MCF 10A (cell line): ENCODE results near the gene HGF. TPM values are rescaled to one million over a fixed set of nuclear protein-coding genes. Genes with fewer than 3 reads are reported as not detected.

Source experiments
- BruUV-seq: library from RNA; stranded (reverse); fragments of 400-500 nt; replicated peaks from 2 replicates; lab custom pipeline; 2021; lab: Mats Ljungman, UMichigan
- CTCF ChIA-PET: fragments of 300-600 bp; sonication (Branson Sonifier 250); formaldehyde crosslinking; extraction: SDS; loops from one replicate; lab custom pipeline; 2021; ENCODE audit warnings: antibody characterized with exemption, inconsistent platforms; lab: Yijun Ruan, JAX
- POLR2A ChIA-PET: fragments of 300-600, 350-650 bp; sonication (Branson Sonifier 250); formaldehyde crosslinking; extraction: SDS; loops from one replicate; lab custom pipeline; 2020; ENCODE audit warnings: antibody characterized with exemption, inconsistent platforms; lab: Yijun Ruan, JAX
- DNase-seq: peaks from one replicate; pipeline ENCODE4 v3.0.0-alpha.2; 2018; ENCODE audit not compliant: unreplicated experiment
- H3K27ac Mint-ChIP-seq: one replicate; pipeline ENCODE4 v1.8.0; 2022; ENCODE audit warnings: mild to moderate bottlenecking, low read depth, mixed read lengths; ENCODE audit not compliant: unreplicated experiment
- H3K27me3 Mint-ChIP-seq: one replicate; pipeline ENCODE4 v1.8.0; 2022; ENCODE audit warnings: mixed read lengths; ENCODE audit not compliant: insufficient read depth, unreplicated experiment
- H3K36me3 Mint-ChIP-seq: one replicate; pipeline ENCODE4 v1.8.0; 2022; ENCODE audit warnings: mild to moderate bottlenecking, moderate library complexity, mixed read lengths; ENCODE audit not compliant: insufficient read depth, unreplicated experiment
- H3K4me1 Mint-ChIP-seq: one replicate; pipeline ENCODE4 v1.8.0; 2022; ENCODE audit warnings: mixed read lengths; ENCODE audit not compliant: insufficient read depth, unreplicated experiment
- H3K4me3 Mint-ChIP-seq: one replicate; pipeline ENCODE4 v1.8.0; 2022; ENCODE audit warnings: mild to moderate bottlenecking, moderate library complexity, mixed read lengths; ENCODE audit not compliant: unreplicated experiment
- H3K9me3 Mint-ChIP-seq: one replicate; pipeline ENCODE4 v1.8.0; 2022; ENCODE audit warnings: mixed read lengths; ENCODE audit not compliant: unreplicated experiment
- intact Hi-C: fragments of 100-400 bp; cut with micrococcal nuclease; formaldehyde crosslinking; loops from 2 replicates; pipeline ENCODE4 v1.14.1; 2022
- total RNA-seq: library from RNA; stranded (reverse); gene quantifications from 2 replicates; pipeline ENCODE4 v1.2.3, GENCODE V29; 2022
- TF ChIP-seq, protein P1 (sequence below): fragments of 200-600 bp; IDR thresholded peaks from one replicate; pipeline ENCODE4 v1.8.0; 2022; ENCODE audit warnings: antibody characterized with exemption, mild to moderate bottlenecking; ENCODE audit not compliant: unreplicated experiment

The HGF gene
- total RNA-seq, 1 experiment from 2014 or later, result not detected

GRCh38 chr7:81789406-81790119 is 19.7 kb upstream of the HGF start:
- intact Hi-C loops, result no loop called here
- POLR2A ChIA-PET, result no interaction called here
- Mint-ChIP-seq H3K9me3 (no peaks in the 10 kb centered on the region), H3K4me3 (no peak overlapping the region), H3K27me3 (peaks cover 79% of the 10 kb centered on the region), H3K36me3 (no peaks in the 10 kb centered on the region), H3K27ac (no peak overlapping the region), H3K4me1 (no peaks in the 10 kb centered on the region)
- TF ChIP-seq, protein P1, sequence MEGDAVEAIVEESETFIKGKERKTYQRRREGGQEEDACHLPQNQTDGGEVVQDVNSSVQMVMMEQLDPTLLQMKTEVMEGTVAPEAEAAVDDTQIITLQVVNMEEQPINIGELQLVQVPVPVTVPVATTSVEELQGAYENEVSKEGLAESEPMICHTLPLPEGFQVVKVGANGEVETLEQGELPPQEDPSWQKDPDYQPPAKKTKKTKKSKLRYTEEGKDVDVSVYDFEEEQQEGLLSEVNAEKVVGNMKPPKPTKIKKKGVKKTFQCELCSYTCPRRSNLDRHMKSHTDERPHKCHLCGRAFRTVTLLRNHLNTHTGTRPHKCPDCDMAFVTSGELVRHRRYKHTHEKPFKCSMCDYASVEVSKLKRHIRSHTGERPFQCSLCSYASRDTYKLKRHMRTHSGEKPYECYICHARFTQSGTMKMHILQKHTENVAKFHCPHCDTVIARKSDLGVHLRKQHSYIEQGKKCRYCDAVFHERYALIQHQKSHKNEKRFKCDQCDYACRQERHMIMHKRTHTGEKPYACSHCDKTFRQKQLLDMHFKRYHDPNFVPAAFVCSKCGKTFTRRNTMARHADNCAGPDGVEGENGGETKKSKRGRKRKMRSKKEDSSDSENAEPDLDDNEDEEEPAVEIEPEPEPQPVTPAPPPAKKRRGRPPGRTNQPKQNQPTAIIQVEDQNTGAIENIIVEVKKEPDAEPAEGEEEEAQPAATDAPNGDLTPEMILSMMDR, result no peak
- no peak for DNase-seq
- no TSS peak for BruUV-seq
- CTCF ChIA-PET, result interaction anchor here (0.6 to 1.4 kb wide), 3 partner anchors 12 to 289 kb away, joined by 3 to 5 read pairs (median 3); no protein-coding TSS in a partner anchor

DNA sequence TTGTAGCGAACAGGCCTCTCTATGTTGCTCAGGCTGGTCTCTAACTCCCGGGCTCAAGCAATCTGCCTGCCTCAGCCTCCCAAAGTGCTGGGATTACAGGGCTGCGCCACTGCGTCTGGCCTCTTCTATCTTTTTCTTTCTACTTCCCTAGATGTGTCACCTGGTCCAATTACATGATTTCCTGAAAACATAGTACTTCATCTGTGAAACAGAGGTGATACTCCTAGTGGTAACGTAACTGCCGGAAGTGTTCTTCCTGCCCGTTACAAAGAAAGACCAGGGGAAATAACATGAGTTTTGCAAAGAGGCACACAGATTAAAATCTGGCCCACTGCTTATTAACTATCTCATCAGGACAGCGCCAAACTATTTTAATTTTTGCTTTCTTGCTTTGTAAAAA is 18.4 kb upstream of the HGF start:
- CTCF ChIA-PET, result interaction anchor here (0.6 kb wide), 1 partner anchor 13 kb away, joined by 4 read pairs; no protein-coding TSS in a partner anchor
- TF ChIP-seq, protein P1, result no peak
- BruUV-seq, result no TSS peak

GRCh38 chr7:81783818-81784217 is 14.0 kb upstream of the HGF start:
- no peak overlapping the region for H3K4me3 Mint-ChIP-seq
- intact Hi-C loops, result no loop called here
- TF ChIP-seq, protein P1, result no peak
- H3K9me3 Mint-ChIP-seq, result no peaks in the 10 kb centered on the region
- H3K27me3 Mint-ChIP-seq, result peaks cover 64% of the 10 kb centered on the region
- no peak for DNase-seq
- H3K36me3 Mint-ChIP-seq, result no peaks in the 10 kb centered on the region
- no peaks in the 10 kb centered on the region for H3K4me1 Mint-ChIP-seq
- ChIA-PET CTCF (no interaction called here), POLR2A (no interaction called here)
- no TSS peak for BruUV-seq
- H3K27ac Mint-ChIP-seq, result no peak overlapping the region

More for the DNA sequence above, 18.4 kb upstream of the HGF start:
- POLR2A ChIA-PET, result no interaction called here
- no peak for DNase-seq
- Mint-ChIP-seq H3K4me3 (no peak overlapping the region), H3K27ac (no peak overlapping the region), H3K4me1 (no peaks in the 10 kb centered on the region), H3K9me3 (no peaks in the 10 kb centered on the region), H3K36me3 (no peaks in the 10 kb centered on the region), H3K27me3 (peaks cover 69% of the 10 kb centered on the region)
- intact Hi-C loops, result no loop called here

- H3K36me3 Mint-ChIP-seq, result no peaks in the 10 kb centered on the region
- no TSS peak for BruUV-seq
- H3K27ac Mint-ChIP-seq, result no peak overlapping the region
- no peaks in the 10 kb centered on the region for H3K4me1 Mint-ChIP-seq
- H3K4me3 Mint-ChIP-seq, result no peak overlapping the region
- TF ChIP-seq, protein P1, result no peak
- ChIA-PET POLR2A (no interaction called here), CTCF (no interaction called here)
- DNase-seq, result no peak
- H3K27me3 Mint-ChIP-seq, result peaks cover 62% of the 10 kb centered on the region
- intact Hi-C loops, result no loop called here
- no peaks in the 10 kb centered on the region for H3K9me3 Mint-ChIP-seq
Observed at GRCh38 chr7:81780914-81781693, 11.3 kb upstream of the HGF start.
